Measurements from ENCODE around the gene GALNT2.

DNA sequence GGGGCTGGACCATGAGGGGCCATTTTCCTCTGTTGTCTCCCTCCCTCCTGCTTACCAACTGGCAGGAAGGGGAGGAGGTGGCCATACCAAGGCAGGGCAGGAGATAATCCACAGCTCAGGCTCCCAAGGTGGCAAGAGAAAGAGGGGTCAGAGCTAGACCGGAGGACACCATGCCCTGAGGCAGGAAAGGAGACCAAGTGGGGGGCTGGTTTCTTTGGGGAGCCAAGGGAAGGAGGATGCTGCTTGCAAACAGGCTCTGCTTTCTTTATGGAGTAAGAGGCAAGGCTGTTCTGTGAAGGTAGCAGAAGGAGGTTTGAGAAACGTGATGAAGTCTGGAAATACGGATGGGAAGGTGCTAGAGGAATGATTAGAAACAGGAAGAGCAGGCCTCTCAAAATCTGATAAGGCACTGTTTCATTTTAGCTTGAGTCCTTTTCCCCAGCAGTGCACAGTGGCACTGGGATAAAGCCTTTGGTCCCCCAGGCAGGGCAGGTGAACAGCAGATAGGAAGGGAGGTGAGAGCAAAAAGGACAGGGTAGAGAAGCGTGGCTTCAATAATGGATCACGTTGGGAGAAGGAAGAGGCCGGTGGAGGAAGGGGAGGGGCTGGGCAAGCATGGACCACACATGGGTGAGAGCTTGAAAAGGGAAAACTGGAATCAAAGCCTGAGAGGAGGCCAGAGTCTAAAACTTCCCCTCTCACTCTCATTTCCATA is 44.2 kb upstream of the GALNT2 start:
- TF ChIP-seq, protein P1, sequence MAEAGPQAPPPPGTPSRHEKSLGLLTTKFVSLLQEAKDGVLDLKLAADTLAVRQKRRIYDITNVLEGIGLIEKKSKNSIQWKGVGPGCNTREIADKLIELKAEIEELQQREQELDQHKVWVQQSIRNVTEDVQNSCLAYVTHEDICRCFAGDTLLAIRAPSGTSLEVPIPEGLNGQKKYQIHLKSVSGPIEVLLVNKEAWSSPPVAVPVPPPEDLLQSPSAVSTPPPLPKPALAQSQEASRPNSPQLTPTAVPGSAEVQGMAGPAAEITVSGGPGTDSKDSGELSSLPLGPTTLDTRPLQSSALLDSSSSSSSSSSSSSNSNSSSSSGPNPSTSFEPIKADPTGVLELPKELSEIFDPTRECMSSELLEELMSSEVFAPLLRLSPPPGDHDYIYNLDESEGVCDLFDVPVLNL (IDR thresholded peaks at IDR 0.05; ENCODE audit: low read depth, low read length): no peak
- TF ChIP-seq, protein P2, sequence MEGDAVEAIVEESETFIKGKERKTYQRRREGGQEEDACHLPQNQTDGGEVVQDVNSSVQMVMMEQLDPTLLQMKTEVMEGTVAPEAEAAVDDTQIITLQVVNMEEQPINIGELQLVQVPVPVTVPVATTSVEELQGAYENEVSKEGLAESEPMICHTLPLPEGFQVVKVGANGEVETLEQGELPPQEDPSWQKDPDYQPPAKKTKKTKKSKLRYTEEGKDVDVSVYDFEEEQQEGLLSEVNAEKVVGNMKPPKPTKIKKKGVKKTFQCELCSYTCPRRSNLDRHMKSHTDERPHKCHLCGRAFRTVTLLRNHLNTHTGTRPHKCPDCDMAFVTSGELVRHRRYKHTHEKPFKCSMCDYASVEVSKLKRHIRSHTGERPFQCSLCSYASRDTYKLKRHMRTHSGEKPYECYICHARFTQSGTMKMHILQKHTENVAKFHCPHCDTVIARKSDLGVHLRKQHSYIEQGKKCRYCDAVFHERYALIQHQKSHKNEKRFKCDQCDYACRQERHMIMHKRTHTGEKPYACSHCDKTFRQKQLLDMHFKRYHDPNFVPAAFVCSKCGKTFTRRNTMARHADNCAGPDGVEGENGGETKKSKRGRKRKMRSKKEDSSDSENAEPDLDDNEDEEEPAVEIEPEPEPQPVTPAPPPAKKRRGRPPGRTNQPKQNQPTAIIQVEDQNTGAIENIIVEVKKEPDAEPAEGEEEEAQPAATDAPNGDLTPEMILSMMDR (IDR thresholded peaks at IDR 0.05 in 2 of 3, conservative IDR thresholded peaks at IDR 0.05 in 1 of 3; ENCODE audit: control insufficient read depth in 2 of 3, extremely low read depth in 1 of 3, insufficient read depth in 1 of 3, low read depth in 3 of 3, low read length in 3 of 3): no peak
- TF ChIP-seq MYC (IDR thresholded peaks at IDR 0.05; ENCODE audit: insufficient read depth, insufficient read length, insufficient replicate concordance, low read length, severe bottlenecking): no peak
- no peak for TF ChIP-seq ZNF207 (IDR thresholded peaks at IDR 0.05; ENCODE audit: borderline replicate concordance)
- TF ChIP-seq KDM1A (IDR thresholded peaks at IDR 0.05; ENCODE audit: borderline replicate concordance): no peak
- TF ChIP-seq ETV6 (conservative IDR thresholded peaks at IDR 0.05 in 1 of 2, IDR thresholded peaks at IDR 0.05 in 1 of 2; ENCODE audit: borderline replicate concordance in 1 of 2, low read depth in 1 of 2): no peak
